ENCODE measurements around the gene VMO1.

VMO1 gene

DNA sequence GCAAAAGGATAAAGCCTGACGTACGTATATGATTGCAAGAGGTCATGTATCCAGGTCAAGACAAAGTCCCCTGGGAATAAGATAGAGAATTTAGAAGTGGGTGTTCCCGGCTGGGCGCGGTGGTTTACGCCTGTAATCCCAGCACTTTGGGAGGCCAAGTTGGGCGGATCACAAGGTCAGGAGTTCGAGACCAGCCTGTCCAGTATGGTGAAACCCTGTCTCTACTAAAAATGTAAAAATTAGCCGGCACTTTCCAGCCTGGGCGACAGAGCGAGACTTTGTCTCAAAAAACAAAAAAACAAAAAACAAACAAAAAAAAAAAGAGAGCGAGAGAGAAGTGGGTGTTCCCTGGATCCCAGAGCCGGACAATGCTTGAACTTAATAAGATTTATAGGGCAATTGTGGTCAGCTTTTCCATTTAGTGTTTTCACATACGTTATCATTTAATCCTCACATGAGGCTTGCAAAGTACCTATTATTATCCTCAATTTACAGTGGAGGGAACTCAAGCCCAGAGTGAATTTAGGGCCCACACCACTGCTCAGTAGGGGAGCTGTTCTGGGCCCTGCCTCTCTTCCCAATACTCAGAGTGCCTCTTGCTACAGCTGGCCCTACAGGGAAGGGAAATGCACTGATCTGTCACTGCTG lies 2.1 kb upstream of the VMO1 start:
- H3K27me3 ChIP-seq (replicated peaks; ENCODE audit: control insufficient read depth, insufficient read depth, low read length), result no peaks in the 10 kb centered on the region; the same call in none of the 2 replicates
- no peaks in the 10 kb centered on the region for H3K36me3 ChIP-seq (ENCODE audit: control insufficient read depth, insufficient read depth, low read length)
- no peak overlapping the region for H3K4me3 ChIP-seq (replicated peaks; ENCODE audit: low read depth, low read length)
- TF ChIP-seq, protein P1, sequence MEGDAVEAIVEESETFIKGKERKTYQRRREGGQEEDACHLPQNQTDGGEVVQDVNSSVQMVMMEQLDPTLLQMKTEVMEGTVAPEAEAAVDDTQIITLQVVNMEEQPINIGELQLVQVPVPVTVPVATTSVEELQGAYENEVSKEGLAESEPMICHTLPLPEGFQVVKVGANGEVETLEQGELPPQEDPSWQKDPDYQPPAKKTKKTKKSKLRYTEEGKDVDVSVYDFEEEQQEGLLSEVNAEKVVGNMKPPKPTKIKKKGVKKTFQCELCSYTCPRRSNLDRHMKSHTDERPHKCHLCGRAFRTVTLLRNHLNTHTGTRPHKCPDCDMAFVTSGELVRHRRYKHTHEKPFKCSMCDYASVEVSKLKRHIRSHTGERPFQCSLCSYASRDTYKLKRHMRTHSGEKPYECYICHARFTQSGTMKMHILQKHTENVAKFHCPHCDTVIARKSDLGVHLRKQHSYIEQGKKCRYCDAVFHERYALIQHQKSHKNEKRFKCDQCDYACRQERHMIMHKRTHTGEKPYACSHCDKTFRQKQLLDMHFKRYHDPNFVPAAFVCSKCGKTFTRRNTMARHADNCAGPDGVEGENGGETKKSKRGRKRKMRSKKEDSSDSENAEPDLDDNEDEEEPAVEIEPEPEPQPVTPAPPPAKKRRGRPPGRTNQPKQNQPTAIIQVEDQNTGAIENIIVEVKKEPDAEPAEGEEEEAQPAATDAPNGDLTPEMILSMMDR (IDR thresholded peaks at IDR 0.05; ENCODE audit: insufficient read depth, low read length, poor library complexity, severe bottlenecking), result no peak
- DNase-seq (ENCODE audit: extremely low read depth, insufficient read length), result no peak

DNA sequence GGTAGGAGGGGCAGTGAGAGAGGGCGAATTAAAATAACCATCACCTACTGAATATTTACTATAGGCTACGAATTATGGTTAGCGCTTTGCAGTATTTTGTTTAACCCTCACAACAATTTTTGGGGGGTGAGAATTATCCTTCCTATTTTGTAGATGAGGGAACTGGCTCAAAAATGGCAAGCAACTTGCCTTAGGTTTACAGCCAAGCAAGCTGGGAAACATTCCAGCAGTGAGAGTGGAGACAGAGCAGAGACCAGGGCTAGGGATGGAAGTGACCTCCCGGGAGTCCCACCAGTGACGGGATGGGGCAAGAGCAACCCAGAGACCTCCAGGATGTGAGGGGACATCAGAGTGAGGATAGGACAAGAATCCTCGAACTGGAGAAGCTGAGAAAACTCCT lies 352 bp upstream of the VMO1 start:
- no peaks in the 10 kb centered on the region for H3K36me3 ChIP-seq (ENCODE audit: control insufficient read depth, insufficient read depth, low read length)
- H3K4me3 ChIP-seq (replicated peaks; ENCODE audit: low read depth, low read length), result no peak overlapping the region
- H3K27me3 ChIP-seq (replicated peaks; ENCODE audit: control insufficient read depth, insufficient read depth, low read length), result no peaks in the 10 kb centered on the region; the same call in none of the 2 replicates
- DNase-seq (ENCODE audit: extremely low read depth, insufficient read length), result no peak
- TF ChIP-seq, protein P1 (IDR thresholded peaks at IDR 0.05; ENCODE audit: insufficient read depth, low read length, poor library complexity, severe bottlenecking), result no peak

- H3K27me3 ChIP-seq (replicated peaks; ENCODE audit: control insufficient read depth, insufficient read depth, low read length), result no peaks in the 10 kb centered on the region; the same call in none of the 2 replicates
- no peak for DNase-seq (ENCODE audit: extremely low read depth, insufficient read length)
- TF ChIP-seq, protein P1 (IDR thresholded peaks at IDR 0.05; ENCODE audit: insufficient read depth, low read length, poor library complexity, severe bottlenecking), result no peak
- H3K4me3 ChIP-seq (replicated peaks; ENCODE audit: low read depth, low read length), result no peak overlapping the region
- H3K36me3 ChIP-seq (ENCODE audit: control insufficient read depth, insufficient read depth, low read length), result no peaks in the 10 kb centered on the region
Measured at GRCh38 chr17:4785311-4786105, 656 bp downstream of the VMO1 start.

- TF ChIP-seq, protein P1 (IDR thresholded peaks at IDR 0.05; ENCODE audit: insufficient read depth, low read length, poor library complexity, severe bottlenecking), result no peak
- Histone ChIP-seq H3K27me3 (replicated peaks; ENCODE audit: control insufficient read depth, insufficient read depth, low read length) (no peaks in the 10 kb centered on the region; the same call in none of the 2 replicates), H3K36me3 (ENCODE audit: control insufficient read depth, insufficient read depth, low read length) (no peaks in the 10 kb centered on the region), H3K4me3 (replicated peaks; ENCODE audit: low read depth, low read length) (no peak overlapping the region)
- DNase-seq (ENCODE audit: extremely low read depth, insufficient read length), result no peak
Measured at GRCh38 chr17:4782652-4783051, 3.5 kb downstream of the VMO1 start.

- TF ChIP-seq, protein P1 (IDR thresholded peaks at IDR 0.05; ENCODE audit: insufficient read depth, low read length, poor library complexity, severe bottlenecking), result no peak
- Histone ChIP-seq H3K4me3 (replicated peaks; ENCODE audit: low read depth, low read length) (no peak overlapping the region), H3K36me3 (ENCODE audit: control insufficient read depth, insufficient read depth, low read length) (no peaks in the 10 kb centered on the region), H3K27me3 (replicated peaks; ENCODE audit: control insufficient read depth, insufficient read depth, low read length) (no peaks in the 10 kb centered on the region; the same call in 1 of the 2 replicates)
- DNase-seq (ENCODE audit: extremely low read depth, insufficient read length), result no peak
Measured at GRCh38 chr17:4780325-4780955, 5.7 kb downstream of the VMO1 start.

Data from GM06990 (cell line).